Naive thymus-derived CD4-positive, alpha-beta T cell (primary cell): ENCODE data around the gene USP6NL. TPM values are rescaled to one million over a fixed set of nuclear protein-coding genes. Genes with fewer than 3 reads are reported as not detected.

Source experiments
- ATAC-seq: fragments of 150-1000 bp; cut with Tn5 transposase; 2 replicates; pipeline ENCODE4 v1.10.0; 2021; ENCODE audit warnings: mild to moderate bottlenecking, moderate library complexity
- CTCF ChIA-PET: fragments of 350-600 bp; sonication (Branson Sonifier 250); formaldehyde crosslinking; loops from one replicate; lab custom pipeline; 2021; ENCODE audit warnings: antibody characterized with exemption; lab: Charles Lee
- POLR2A ChIA-PET: fragments of 350-600 bp; sonication (Branson Sonifier 250); formaldehyde crosslinking; loops from one replicate; lab custom pipeline; 2021; ENCODE audit warnings: antibody characterized with exemption, inconsistent platforms; lab: Charles Lee
- DNase-seq, 9 donors: peaks; one replicate each; pipeline versions ENCODE4 v3.0.0 to v3.0.0-alpha.2; 2020 to 2022; ENCODE audit warnings: mixed read lengths in 1 of 9
- H3K27ac ChIP-seq: one replicate; pipeline ENCODE4 v1.7.0; 2013; ENCODE audit warnings: mild to moderate bottlenecking, low read depth, low read length, moderate library complexity
- H3K27me3 ChIP-seq, 2 donors: one replicate each; pipeline ENCODE4 v1.7.0; 2013; ENCODE audit warnings: low read length in 2 of 2, mild to moderate bottlenecking in 2 of 2, moderate library complexity in 2 of 2; ENCODE audit not compliant: control insufficient read depth in 2 of 2, insufficient read depth in 2 of 2
- H3K36me3 ChIP-seq, 3 experiments: 1 replicate in 2 of 3; 2 replicates in 1 of 3; pipeline ENCODE4 v1.7.0; 2013; ENCODE audit warnings: low read length in 3 of 3, mild to moderate bottlenecking in 3 of 3, moderate library complexity in 1 of 3; ENCODE audit not compliant: insufficient read depth in 3 of 3, control insufficient read depth in 2 of 3
- H3K4me1 ChIP-seq, 2 donors: one replicate each; pipeline ENCODE4 v1.7.0; 2013; ENCODE audit warnings: low read length in 2 of 2, mild to moderate bottlenecking in 2 of 2, moderate library complexity in 1 of 2; ENCODE audit not compliant: control insufficient read depth in 2 of 2, insufficient read depth in 2 of 2
- H3K4me3 ChIP-seq: 2 replicates; pipeline ENCODE4 v1.7.0; 2013; ENCODE audit warnings: mild to moderate bottlenecking, low read length
- H3K9me3 ChIP-seq, 3 experiments: 1 replicate in 2 of 3; 2 replicates in 1 of 3; pipeline ENCODE4 v1.7.0; 2013; ENCODE audit warnings: low read length in 3 of 3; ENCODE audit not compliant: control insufficient read depth in 2 of 3
- H3K27ac Mint-ChIP-seq, 9 donors: one replicate each; pipeline ENCODE4 v1.8.0; 2020 to 2022; ENCODE audit warnings: mixed read lengths in 9 of 9, mild to moderate bottlenecking in 8 of 9, moderate library complexity in 5 of 9, inconsistent platforms in 2 of 9
- H3K27me3 Mint-ChIP-seq, 5 donors: one replicate each; pipeline ENCODE4 v1.8.0; 2021 to 2022; ENCODE audit warnings: mixed read lengths in 5 of 5, mild to moderate bottlenecking in 1 of 5
- H3K36me3 Mint-ChIP-seq, 5 donors: one replicate each; pipeline ENCODE4 v1.8.0; 2020 to 2022; ENCODE audit warnings: mixed read lengths in 5 of 5, mild to moderate bottlenecking in 3 of 5, inconsistent platforms in 1 of 5
- H3K4me1 Mint-ChIP-seq, 7 donors: one replicate each; pipeline ENCODE4 v1.8.0; 2020 to 2022; ENCODE audit warnings: mixed read lengths in 7 of 7, mild to moderate bottlenecking in 3 of 7, inconsistent platforms in 1 of 7
- H3K4me3 Mint-ChIP-seq, 10 donors: one replicate each; pipeline ENCODE4 v1.8.0; 2020 to 2022; ENCODE audit warnings: mild to moderate bottlenecking in 10 of 10, mixed read lengths in 10 of 10, moderate library complexity in 6 of 10, inconsistent platforms in 2 of 10
- H3K9me3 Mint-ChIP-seq, 11 donors: one replicate each; pipeline ENCODE4 v1.8.0; 2020 to 2022; ENCODE audit warnings: mixed read lengths in 11 of 11, mild to moderate bottlenecking in 4 of 11, inconsistent platforms in 1 of 11, moderate library complexity in 1 of 11
- intact Hi-C, 2 donors: fragments of 100-400 bp; cut with micrococcal nuclease; formaldehyde crosslinking; loops; one replicate each; pipeline ENCODE4 v1.15.1; 2023
- polyA plus RNA-seq, 2 donors: library from polyadenylated mRNA; unstranded; fragments of 300-500 nt; fragmentation: Illumina TruSeq; gene quantifications; one replicate each; pipeline ENCODE4 v1.2.3, GENCODE V29; 2021
- total RNA-seq, 6 experiments: library from RNA in 5 of 6; stranded (reverse) in 5 of 6; gene quantifications; 1 replicate in 5 of 6; 2 replicates in 1 of 6; pipeline ENCODE4 v1.2.3 and lab custom pipeline; 2021 to 2026

The USP6NL gene
- total and polyA plus RNA-seq, 7 experiments from 2014 or later, result 0.70 to 6.6 (median 4.6) TPM

DNA sequence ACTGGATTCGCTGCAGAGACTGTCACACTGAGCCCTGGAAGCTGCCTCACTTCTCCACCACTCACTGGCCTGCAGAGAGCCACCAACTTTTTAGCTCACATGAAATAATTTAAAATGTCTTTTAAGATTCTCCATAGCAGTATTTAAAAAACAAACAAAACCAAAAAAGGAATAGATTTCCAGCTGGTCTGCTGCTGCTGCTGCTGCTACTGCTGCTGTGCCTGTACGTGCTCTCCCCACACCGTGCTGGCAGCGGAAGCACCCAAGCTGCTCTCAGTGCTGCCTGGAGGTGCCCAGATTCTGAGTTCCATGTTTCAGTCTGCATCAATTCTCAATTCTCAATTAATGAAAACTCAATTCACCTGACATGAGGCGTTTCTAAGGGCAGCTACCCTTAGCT lies 146.0 kb downstream of the USP6NL start:
- Histone ChIP-seq H3K27ac (no peak overlapping the region), H3K36me3 (peaks cover 0 to 15% (median 0%) of the 10 kb centered on the region in 3 experiments), H3K27me3 (no peaks in the 10 kb centered on the region), H3K4me1 (no peaks in the 10 kb centered on the region), H3K4me3 (no peak overlapping the region), H3K9me3 (no peaks in the 10 kb centered on the region)
- intact Hi-C loops, result no loop called here
- H3K36me3 Mint-ChIP-seq, result peaks cover 0 to 21% (median 12%) of the 10 kb centered on the region in 5 donors
- ChIA-PET CTCF (interaction anchor here (0.6 kb wide), 1 partner anchor 1264 kb away, joined by 3 read pairs; no protein-coding TSS in a partner anchor), POLR2A (no interaction called here)
- H3K27me3 Mint-ChIP-seq, result peaks cover 0 to 4% (median 0%) of the 10 kb centered on the region in 5 donors
- H3K9me3 Mint-ChIP-seq, result no peaks in the 10 kb centered on the region
- peaks cover 0 to 9% (median 4%) of the 10 kb centered on the region in 7 donors for H3K4me1 Mint-ChIP-seq
- peak overlapping the region in 2 of 9 donors; percentile 28 to 46 for H3K27ac Mint-ChIP-seq
- no peak overlapping the region for H3K4me3 Mint-ChIP-seq
- ATAC-seq (no peak), DNase-seq (no peak)

DNA sequence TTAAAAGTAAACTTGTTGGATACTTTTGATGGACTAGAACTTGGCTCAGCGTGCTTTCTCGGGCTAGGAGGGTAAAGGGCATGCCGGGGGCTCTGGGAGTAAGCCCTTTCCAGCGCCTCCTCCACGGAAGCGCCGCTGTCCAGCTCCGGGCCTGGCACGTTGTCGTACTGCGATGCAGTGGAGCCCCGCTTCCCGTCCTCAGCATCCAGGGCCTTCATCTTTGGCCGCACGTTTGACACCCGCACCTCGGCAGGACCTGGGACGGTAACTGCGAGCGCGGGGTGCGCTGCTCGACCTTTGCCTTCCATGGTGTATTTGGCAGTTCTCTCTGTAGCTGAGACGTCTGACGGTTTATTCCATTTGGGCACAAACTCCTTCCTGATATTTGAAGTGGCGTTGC lies 148.3 kb downstream of the USP6NL start:
- no peak overlapping the region for H3K27ac Mint-ChIP-seq
- DNase-seq (no peak), ATAC-seq (no peak)
- Histone ChIP-seq H3K36me3 (peaks cover 0 to 15% (median 0%) of the 10 kb centered on the region in 3 experiments), H3K27ac (no peak overlapping the region), H3K9me3 (no peaks in the 10 kb centered on the region), H3K4me3 (no peak overlapping the region), H3K27me3 (no peaks in the 10 kb centered on the region), H3K4me1 (no peaks in the 10 kb centered on the region)
- ChIA-PET CTCF (interaction anchor here (0.6 kb wide), 1 partner anchor 1884 kb away, joined by 3 read pairs; no protein-coding TSS in a partner anchor), POLR2A (no interaction called here)
- peaks cover 0 to 18% (median 12%) of the 10 kb centered on the region in 5 donors for H3K36me3 Mint-ChIP-seq
- peaks cover 0 to 2% (median 0%) of the 10 kb centered on the region in 5 donors for H3K27me3 Mint-ChIP-seq
- no peaks in the 10 kb centered on the region for H3K9me3 Mint-ChIP-seq
- H3K4me1 Mint-ChIP-seq, result peaks cover 0 to 9% (median 4%) of the 10 kb centered on the region in 7 donors
- no peak overlapping the region for H3K4me3 Mint-ChIP-seq
- intact Hi-C loops, result no loop called here

DNA sequence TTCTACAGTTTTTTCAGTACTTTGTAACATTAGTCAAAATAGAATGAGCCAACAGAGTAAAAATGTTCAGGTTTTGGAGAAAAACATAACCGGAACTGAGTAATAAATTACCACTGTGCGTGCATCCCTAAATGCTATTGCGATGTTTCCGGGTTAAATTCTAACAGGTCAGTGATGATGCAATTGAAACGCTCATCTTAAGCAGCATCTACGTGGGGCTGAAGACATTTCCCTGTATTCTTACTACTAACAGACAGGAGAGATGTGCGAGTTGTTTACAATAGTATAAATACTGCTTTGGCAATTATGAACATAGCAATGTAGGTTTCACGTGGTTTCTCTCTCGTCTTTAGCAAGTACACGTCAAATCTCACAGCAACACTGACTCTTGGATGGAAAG lies 149.4 kb downstream of the USP6NL start:
- POLR2A ChIA-PET, result no interaction called here
- Mint-ChIP-seq H3K36me3 (peaks cover 0 to 18% (median 12%) of the 10 kb centered on the region in 5 donors), H3K27ac (no peak overlapping the region), H3K9me3 (peaks cover 0 to 2% (median 0%) of the 10 kb centered on the region in 11 donors), H3K4me1 (peaks cover 0 to 9% (median 3%) of the 10 kb centered on the region in 7 donors), H3K27me3 (peaks cover 0 to 2% (median 0%) of the 10 kb centered on the region in 5 donors), H3K4me3 (no peak overlapping the region)
- ATAC-seq (no peak), DNase-seq (no peak)
- Histone ChIP-seq H3K36me3 (peaks cover 0 to 15% (median 0%) of the 10 kb centered on the region in 3 experiments), H3K9me3 (no peaks in the 10 kb centered on the region), H3K4me3 (no peak overlapping the region), H3K27ac (no peak overlapping the region), H3K4me1 (no peaks in the 10 kb centered on the region), H3K27me3 (no peaks in the 10 kb centered on the region)
- CTCF ChIA-PET, result no interaction called here
- intact Hi-C loops, result no loop called here

- POLR2A ChIA-PET, result no interaction called here
- CTCF ChIA-PET, result no interaction called here
These were observed 154.1 kb downstream of the USP6NL start for GRCh38 chr10:11457336-11457735.

GRCh38 chr10:11454958-11455566 lies 156.4 kb downstream of the USP6NL start:
- ATAC-seq (no peak), DNase-seq (no peak)
- intact Hi-C loops, result no loop called here
- Histone ChIP-seq H3K27me3 (no peaks in the 10 kb centered on the region), H3K4me3 (no peak overlapping the region), H3K9me3 (no peaks in the 10 kb centered on the region), H3K36me3 (no peaks in the 10 kb centered on the region), H3K27ac (no peak overlapping the region), H3K4me1 (no peaks in the 10 kb centered on the region)
- peaks cover 0 to 5% (median 0%) of the 10 kb centered on the region in 11 donors for H3K9me3 Mint-ChIP-seq
- H3K4me3 Mint-ChIP-seq, result no peak overlapping the region
- H3K27me3 Mint-ChIP-seq, result peaks cover 0 to 8% (median 0%) of the 10 kb centered on the region in 5 donors
- CTCF ChIA-PET, result no interaction called here
- H3K27ac Mint-ChIP-seq, result no peak overlapping the region
- POLR2A ChIA-PET, result interaction anchor here (1.1 kb wide), 2 partner anchors 9 to 40 kb away, joined by 3 read pairs; no protein-coding TSS in a partner anchor
- peaks cover 0 to 19% (median 5%) of the 10 kb centered on the region in 7 donors for H3K4me1 Mint-ChIP-seq
- peaks cover 0 to 6% (median 0%) of the 10 kb centered on the region in 5 donors for H3K36me3 Mint-ChIP-seq

More at GRCh38 chr10:11457336-11457735, 154.1 kb downstream of the USP6NL start:
- DNase-seq, result no peak
- Mint-ChIP-seq H3K9me3 (peaks cover 0 to 5% (median 0%) of the 10 kb centered on the region in 11 donors), H3K27me3 (peaks cover 0 to 2% (median 0%) of the 10 kb centered on the region in 5 donors), H3K36me3 (peaks cover 0 to 9% (median 4%) of the 10 kb centered on the region in 5 donors), H3K4me1 (peaks cover 0 to 12% (median 0%) of the 10 kb centered on the region in 7 donors), H3K27ac (peak overlapping the region in 1 of 9 donors; percentile 1), H3K4me3 (no peak overlapping the region)
- peaks cover 0 to 4% (median 0%) of the 10 kb centered on the region in 3 experiments for H3K36me3 ChIP-seq
- no peak overlapping the region for H3K27ac ChIP-seq
- ATAC-seq, result no peak
- no peak overlapping the region for H3K4me3 ChIP-seq
- intact Hi-C loops, result no loop called here
- no peaks in the 10 kb centered on the region for H3K9me3 ChIP-seq
- H3K27me3 ChIP-seq, result no peaks in the 10 kb centered on the region
- no peaks in the 10 kb centered on the region for H3K4me1 ChIP-seq

- Mint-ChIP-seq H3K27me3 (peaks cover 0 to 8% (median 0%) of the 10 kb centered on the region in 5 donors), H3K4me1 (peaks cover 0 to 19% (median 5%) of the 10 kb centered on the region in 7 donors), H3K4me3 (no peak overlapping the region), H3K9me3 (peaks cover 0 to 5% (median 0%) of the 10 kb centered on the region in 11 donors), H3K36me3 (peaks cover 0 to 6% (median 0%) of the 10 kb centered on the region in 5 donors), H3K27ac (no peak overlapping the region)
- Histone ChIP-seq H3K9me3 (no peaks in the 10 kb centered on the region), H3K27ac (no peak overlapping the region), H3K36me3 (no peaks in the 10 kb centered on the region), H3K4me1 (no peaks in the 10 kb centered on the region), H3K27me3 (no peaks in the 10 kb centered on the region), H3K4me3 (no peak overlapping the region)
- no peak for ATAC-seq
- DNase-seq, result no peak
- ChIA-PET POLR2A (interaction anchor here (1.1 kb wide), 1 partner anchor 10 kb away, joined by 3 read pairs; no protein-coding TSS in a partner anchor), CTCF (no interaction called here)
- intact Hi-C loops, result no loop called here
These were observed 157.3 kb downstream of the USP6NL start for GRCh38 chr10:11454160-11454559.
